B cell (primary cell): ENCODE data around the gene AP4M1.

Experiments used
- CTCF ChIP-seq: fragments of 200-600 bp; IDR thresholded peaks from one replicate; pipeline ENCODE4 v1.8.0; 2022; ENCODE audit warnings: antibody characterized with exemption, mild to moderate bottlenecking
- EZH2 ChIP-seq: IDR thresholded peaks from 2 replicates; pipeline ENCODE4 v1.6.1; 2012; ENCODE audit warnings: borderline replicate concordance, low read depth, mild to moderate bottlenecking, moderate library complexity, low read length; ENCODE audit not compliant: insufficient read depth, poor library complexity, severe bottlenecking

GRCh38 chr7:100148559-100149328 is 47.3 kb downstream of the AP4M1 start, which contains the start of gene LAMTOR4:
- TF ChIP-seq EZH2 (no peak), CTCF (no peak)
